GM21528 (cell line): ENCODE measurements around the gene HLF.
A peak's percentile ranks its signal among the peaks of the same experiment; 100 is the strongest.

Source experiments
- ATAC-seq: cut with Tn5 transposase; IDR thresholded peaks from one replicate; pipeline ENCODE4 v1.9.1; 2021; ENCODE audit warnings: mild to moderate bottlenecking, moderate library complexity; ENCODE audit not compliant: unreplicated experiment, low FRiP score

The HLF gene

GRCh38 chr17:55273579-55274354 lies 9.0 kb downstream of the HLF start:
- ATAC-seq: no peak

DNA sequence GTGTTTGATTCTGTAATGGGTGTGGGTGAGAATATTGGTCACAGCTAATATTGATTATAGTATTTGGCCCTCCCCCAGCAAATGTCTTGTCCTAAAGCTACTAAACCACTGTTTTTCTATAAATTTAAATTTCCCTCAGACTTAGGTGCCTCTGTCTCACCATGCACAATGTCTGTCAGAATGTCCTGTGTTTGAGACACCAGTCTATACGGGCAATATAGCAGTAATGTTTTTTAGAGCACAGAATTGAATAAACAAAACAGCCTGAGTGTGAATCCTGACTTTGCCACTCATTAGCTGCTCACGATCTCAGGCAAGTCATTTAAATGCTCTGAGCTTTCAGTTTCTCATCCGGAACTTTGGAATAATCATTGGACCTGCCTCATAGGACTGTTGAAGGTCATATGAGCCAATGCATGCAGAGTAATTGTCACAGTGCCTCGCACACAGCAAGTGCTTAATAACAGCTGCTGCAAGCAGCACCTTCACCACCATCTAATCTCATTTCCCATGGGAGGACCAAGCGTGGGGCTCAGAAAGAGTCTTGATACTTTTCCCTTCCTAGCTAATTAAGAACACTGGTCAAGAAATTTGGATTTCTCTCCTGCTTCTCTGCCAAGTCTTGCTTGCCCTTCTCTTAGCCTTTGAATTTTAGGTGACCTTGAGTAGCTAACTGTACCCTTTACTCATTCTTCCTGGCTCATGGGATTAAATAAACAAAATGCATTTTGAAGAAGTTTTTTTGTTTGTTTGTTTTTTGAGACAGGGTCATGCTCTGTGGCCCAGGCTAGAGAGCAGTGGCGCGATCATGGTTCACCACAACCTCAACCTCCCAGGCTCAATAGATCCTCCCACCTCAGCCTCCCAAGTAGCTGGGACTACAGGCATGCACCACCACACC lies 9.8 kb downstream of the HLF start:
- no peak for ATAC-seq

DNA sequence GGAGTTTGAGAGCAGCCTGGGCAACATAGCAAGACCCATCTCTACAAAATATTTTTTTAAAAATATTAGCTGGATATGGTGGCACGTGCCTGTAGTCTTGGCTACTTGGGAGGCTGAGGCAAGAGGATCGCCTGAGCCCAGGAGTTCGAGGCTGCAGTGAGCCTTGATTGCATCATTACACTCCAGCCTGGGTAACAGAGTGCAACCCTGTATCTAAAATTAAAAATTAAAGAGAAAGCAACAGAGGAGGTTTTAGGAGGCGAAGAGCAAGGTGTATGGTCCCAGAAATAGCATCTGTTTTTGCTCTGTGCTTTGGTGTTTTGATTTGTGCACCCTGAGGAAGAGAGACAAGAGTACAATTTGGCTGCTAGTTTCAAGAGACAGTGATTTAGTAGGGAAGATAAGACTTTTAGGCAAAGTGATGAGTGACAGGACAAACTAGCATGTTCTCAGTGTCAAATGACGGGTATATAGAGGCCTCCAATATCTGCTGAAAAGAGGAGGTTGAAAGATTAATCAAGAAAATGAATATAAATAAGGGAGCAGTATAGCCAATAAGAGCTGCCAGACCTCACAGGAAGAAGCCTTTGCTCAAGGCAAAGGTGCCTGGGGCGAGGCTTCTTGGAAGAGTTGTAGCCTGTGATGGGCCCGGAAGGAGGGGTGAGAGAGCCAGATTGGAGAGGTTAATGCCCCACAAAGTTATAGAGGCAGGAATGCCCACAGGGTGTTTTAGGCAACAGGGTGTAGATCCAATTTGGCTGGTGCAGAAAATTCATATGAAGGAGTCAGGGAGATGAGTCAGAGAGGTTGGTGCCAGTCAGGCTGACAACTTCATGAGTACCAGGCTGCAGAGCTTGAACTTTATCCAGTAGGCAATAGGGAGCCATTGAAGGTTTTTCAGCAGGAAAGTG lies 11.4 kb downstream of the HLF start:
- no peak for ATAC-seq

DNA sequence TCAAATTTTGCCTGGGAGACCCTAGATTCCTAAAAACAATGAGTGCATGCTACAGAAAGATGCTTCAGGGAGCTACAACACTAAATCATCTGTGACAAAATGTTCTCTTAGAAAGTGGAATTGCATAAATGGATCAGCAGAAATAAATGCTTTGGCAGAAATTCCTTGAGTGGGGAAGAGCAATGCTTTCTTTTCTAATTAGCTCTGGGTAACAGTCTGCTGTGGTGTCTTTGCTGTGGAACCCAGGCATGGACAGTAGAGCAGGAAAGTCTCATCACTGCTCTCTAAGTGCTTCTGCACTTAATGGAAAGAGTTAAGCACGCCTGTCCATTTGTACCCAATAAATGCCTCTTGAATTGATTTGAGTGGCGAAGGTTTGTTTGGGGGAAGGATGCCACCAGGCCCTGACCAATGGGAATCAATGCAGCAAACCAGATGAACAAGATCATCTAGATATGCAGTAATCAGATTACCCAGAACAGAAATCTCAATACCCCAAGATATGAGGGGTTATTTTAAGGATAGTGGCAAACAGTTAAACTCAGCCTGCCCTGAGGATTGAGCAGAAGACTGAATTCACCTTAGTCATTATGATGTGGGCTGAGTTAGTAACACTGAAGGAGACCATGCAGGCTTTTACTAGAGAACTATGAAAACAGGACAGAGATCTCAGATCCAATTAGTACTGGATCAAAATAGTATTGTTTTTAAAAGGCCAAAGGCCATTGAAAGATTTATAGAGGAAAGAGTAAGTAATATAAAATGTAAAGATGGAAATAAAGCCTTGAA lies 13.6 kb downstream of the HLF start:
- ATAC-seq: no peak

DNA sequence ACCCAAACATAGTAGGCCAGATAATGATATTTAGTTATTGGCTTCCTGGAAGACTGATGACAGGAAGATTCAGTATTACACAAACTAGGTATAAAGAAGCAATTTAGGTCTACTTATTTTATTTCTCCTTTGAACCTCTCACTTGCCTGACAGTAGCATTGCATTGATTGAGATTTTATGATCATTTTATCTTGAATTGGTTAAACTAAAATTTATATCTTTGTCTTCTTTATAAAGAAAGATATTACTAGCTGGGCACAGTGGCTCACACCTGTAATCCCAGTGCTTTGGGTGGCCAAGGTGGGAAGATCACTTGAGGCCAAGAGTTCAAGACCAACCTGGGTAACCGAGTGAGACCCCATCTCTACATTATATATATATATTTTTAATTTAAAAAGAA lies 14.4 kb downstream of the HLF start:
- ATAC-seq: no peak

DNA sequence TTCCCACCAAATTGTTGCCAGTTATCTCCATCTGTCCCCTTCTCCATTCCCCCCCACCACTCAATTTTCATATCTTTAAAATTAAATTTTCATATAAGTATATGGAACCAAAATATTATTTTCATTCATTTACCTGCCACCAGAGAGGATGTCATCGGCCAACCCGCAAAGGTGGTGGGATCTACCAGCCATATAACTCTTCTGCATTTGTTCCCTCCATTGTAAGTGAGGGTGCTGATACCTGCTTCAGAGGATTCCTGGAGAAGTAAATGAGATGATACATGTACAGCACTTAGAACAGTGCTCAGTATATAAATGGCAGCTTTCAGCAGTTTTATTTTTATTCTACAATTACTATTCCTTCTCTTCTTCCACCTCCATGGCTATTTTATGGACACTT lies 15.0 kb downstream of the HLF start:
- ATAC-seq: no peak

GRCh38 chr17:55280212-55280611 lies 15.5 kb downstream of the HLF start:
- no peak for ATAC-seq

- ATAC-seq: no peak
Observed at GRCh38 chr17:55281649-55282378, 17.1 kb downstream of the HLF start.

- no peak for ATAC-seq
Observed at GRCh38 chr17:55282379-55282702, 17.6 kb downstream of the HLF start.

- ATAC-seq: no peak
Observed at GRCh38 chr17:55282741-55283140, 18.0 kb downstream of the HLF start.

DNA sequence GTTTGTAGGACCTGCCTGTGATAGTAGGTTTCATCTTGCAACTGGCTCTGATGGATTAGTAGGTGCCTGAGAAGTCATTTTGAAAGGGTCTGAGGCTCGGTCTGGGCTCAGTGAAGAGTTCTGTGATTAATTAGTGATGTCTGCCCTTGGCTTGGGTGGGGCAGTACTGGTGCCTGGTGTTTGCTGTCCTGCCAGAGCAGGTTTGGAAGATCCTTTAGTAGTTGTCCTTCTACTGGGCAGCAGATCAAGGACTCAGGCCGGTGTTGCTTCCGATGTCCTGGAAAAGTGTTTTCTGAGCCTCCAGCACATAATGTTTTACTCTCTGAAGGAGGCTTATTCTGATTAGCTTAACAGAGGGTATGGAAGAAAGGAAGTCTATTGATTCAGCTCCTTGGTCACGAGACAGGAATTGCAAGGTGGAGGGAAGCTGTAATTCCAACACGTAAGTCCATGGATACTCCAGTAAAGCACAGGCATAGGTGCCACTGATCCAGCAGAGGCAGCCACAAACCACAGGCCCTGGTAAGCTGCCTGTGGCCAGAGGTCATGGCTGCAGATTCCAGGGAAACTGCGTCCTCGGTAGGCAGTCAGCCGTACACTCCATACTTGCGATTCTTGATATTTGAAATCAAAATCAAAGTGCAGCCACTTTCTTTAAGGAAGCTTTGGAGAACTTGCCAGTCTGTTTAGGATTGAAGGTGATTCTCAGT lies 18.7 kb downstream of the HLF start:
- ATAC-seq: no peak

GRCh38 chr17:55284001-55284884 lies 19.5 kb downstream of the HLF start:
- peak; percentile 55 for ATAC-seq

DNA sequence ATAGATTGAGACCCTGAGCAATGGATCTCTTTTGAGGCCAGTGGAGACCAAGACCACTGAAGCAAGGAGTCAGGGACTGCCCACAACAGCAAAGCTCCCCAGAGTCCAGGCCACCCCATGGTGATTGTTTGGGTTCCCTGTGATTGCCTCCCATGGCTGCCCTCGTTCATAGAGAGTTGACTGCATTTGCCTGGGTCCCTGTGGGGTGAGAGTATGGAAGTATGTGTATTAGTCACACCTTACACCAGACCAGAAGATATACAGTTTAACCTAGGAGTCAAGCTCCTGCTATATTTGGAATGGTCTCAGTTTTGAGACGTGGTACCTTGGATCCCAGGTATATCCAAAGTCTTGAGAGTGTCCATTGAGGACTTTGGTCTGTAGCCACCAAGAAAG lies 20.2 kb downstream of the HLF start:
- no peak for ATAC-seq

GRCh38 chr17:55285340-55286301 lies 20.9 kb downstream of the HLF start:
- no peak for ATAC-seq

GRCh38 chr17:55286681-55287589 lies 22.2 kb downstream of the HLF start:
- no peak for ATAC-seq
